Activated CD8-positive, alpha-beta memory T cell treated with anti-CD3 and anti-CD28 coated beads, Interleukin-2, amount 50 U/mL, for 4 hours (primary cell): ENCODE data around the gene RFPL3.
"Not testable (repeated sequence)": the region's sequence is repeated elsewhere in the genome, so short reads cannot be mapped to it uniquely, and the experiment has no call there.

Experiments
- DNase-seq: peaks from one replicate; pipeline ENCODE4 v3.0.0-alpha.2; 2020

The RFPL3 gene

GRCh38 chr22:32357567-32357966 lies at the start of gene RFPL3:
Gene RFPL3 (plus strand): TSS chr22:32357867. CDS start chr22:32358072, 205 bp downstream.
- DNase-seq = not testable (repeated sequence)

- no peak for DNase-seq
Observed at GRCh38 chr22:32308191-32308590, 49.5 kb upstream of the RFPL3 start.

DNA sequence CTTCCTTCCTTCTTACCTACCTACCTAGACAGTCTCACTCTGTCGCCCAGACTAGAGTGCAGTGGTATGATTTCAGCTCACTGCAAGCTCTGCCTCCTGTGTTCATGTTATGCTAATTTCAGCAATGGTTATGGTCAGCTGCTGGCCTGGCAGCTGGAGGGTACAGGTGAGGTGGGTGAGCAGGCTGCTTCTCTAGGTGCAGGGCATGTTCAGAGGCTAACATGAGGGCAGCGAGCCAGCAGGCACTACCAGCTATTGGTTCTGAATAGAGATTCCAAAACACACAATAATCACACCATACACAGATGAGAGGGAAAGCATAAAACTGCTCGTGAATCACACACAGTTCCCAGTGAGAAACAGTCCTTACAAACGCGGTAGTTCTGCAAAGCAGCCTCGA lies 48.7 kb upstream of the RFPL3 start:
- DNase-seq = no peak

DNA sequence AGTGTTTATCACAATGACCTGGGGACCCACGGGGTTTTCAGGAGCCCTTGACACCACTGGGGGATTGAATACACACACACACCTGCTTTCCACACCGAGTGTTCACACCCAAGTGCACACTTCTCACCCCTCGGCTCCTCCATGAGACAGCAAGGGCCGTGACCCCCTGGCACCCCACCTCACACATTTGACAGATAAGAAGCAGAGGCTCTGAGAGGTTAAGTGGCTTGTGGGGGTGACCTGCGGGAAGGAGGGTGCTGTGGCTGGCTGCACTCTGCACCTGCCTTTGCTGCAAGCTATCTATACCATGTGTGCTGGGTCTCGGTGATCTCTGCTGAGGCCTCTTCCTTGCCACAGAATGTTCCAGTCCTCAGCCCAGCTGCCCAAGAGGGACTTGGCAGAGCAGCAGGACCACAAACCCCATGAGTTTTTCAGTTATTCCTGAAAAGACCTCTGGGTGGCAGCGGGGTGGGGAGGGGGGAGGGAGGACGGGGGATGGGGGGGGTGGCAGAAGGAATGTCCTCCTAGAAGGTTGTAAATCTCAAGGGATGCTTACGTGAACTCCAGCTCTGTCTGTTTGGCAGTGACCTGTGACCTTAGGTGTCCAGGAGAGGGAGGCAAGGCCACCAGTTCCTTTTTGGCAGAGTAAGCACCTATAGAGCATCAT lies 47.9 kb upstream of the RFPL3 start:
- no peak for DNase-seq

GRCh38 chr22:32310777-32311176 lies 46.9 kb upstream of the RFPL3 start:
- no peak for DNase-seq

DNA sequence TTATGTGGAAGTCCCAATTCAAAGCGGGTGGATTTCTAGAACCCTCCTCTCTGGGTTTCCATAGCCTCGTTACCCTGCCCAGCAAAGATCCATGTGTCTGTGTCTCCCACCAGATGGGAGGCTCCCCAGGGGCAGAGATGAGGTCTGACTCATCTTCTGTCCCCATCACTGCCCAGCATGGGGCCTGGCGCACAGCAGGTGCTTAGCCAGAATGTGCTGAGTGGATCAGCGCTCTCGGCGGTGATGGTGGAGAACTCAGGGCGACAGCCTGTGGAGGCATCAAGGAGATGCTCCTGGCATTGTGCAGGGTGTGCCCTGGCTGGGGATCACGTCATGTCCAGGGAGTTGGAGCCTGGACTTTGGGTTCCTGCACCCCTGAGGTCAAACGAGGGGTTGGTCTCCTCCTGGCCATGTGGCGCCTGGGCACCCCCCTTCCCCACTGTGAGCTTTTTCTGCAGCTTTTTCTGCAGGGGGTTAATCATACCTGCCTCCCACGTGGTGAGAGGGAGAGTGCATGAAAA lies 46.1 kb upstream of the RFPL3 start:
- no peak for DNase-seq

DNA sequence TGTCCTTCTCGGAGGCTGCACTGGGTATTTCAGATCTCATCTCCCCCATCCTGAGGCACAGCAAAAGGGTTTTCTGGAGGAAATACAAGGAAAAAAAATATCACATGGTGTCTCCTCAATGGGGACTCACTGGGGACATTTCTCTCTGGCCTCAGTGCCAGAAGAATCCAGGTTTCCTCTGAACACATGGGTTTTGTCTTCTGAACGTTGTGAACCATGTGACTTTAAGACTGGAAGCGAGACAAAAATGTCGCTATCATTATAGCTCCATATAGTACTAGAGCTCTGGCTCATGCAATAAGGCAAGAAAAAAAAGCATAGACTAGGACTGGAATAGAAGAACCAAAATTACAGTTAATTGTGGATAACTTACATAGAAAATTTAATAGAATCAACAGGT lies 44.9 kb upstream of the RFPL3 start:
- DNase-seq = no peak

DNA sequence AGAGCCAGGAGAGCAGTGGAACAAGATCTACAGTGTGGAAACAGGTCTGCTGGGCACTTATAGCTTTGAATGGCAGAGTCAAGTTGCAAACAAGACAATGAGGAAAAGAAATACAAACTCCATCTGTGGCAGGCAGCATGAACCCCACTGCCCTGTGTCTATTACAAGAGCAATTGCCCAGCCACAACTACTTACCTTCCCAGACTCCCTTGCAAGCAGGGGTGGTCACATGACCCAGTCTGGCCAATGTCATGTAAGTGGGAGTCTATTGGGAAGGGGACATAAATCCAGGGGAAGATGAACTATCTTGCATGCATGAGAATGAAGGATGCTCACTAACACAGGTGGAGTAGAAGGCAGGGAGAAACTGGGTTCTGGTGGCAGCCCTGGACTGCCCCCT lies 44.1 kb upstream of the RFPL3 start:
- DNase-seq = no peak

- DNase-seq = no peak
Observed at GRCh38 chr22:32317524-32317923, 40.1 kb upstream of the RFPL3 start.

DNA sequence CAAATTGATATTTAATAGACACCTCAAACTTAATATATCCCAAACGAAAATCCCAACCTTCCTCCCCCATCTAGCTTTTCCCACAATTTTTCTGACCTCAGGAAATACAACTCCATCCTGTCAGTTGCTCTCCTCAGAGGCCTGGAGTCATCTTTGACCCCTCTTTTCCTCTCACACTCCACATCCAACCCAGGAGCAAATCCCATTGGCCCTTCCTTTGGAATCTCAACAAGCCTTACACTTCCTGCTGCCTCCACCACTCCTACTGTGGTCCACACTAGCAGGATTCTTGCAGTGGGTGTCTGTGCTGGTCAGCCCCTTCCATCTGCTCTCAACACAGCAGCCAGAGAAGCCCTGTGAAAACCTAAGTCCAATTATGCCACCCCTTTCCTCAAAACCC lies 39.3 kb upstream of the RFPL3 start:
- no peak for DNase-seq

- no peak for DNase-seq
Observed at GRCh38 chr22:32319861-32320406, 37.7 kb upstream of the RFPL3 start.

DNA sequence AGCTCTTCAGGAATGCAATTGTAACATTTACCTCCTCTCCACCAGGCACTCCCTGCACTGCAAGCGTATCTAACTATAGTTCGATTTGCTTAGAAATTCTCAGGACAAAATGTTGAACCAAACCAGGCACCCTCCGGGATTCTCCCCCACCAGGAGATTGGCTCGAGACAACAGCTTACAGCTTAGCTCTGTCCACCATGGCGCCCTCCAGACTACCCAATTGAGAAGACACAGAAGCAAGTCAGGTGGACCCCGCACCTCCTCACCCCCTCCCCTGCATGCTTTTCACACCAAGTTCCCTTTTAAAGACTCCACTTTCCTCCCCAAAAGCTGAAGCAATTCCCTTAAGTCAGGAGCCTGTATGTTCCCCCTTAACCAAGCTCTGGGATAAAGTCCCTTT lies 34.7 kb upstream of the RFPL3 start:
- DNase-seq = no peak

GRCh38 chr22:32323513-32324164 lies 34.0 kb upstream of the RFPL3 start:
- DNase-seq = no peak

DNA sequence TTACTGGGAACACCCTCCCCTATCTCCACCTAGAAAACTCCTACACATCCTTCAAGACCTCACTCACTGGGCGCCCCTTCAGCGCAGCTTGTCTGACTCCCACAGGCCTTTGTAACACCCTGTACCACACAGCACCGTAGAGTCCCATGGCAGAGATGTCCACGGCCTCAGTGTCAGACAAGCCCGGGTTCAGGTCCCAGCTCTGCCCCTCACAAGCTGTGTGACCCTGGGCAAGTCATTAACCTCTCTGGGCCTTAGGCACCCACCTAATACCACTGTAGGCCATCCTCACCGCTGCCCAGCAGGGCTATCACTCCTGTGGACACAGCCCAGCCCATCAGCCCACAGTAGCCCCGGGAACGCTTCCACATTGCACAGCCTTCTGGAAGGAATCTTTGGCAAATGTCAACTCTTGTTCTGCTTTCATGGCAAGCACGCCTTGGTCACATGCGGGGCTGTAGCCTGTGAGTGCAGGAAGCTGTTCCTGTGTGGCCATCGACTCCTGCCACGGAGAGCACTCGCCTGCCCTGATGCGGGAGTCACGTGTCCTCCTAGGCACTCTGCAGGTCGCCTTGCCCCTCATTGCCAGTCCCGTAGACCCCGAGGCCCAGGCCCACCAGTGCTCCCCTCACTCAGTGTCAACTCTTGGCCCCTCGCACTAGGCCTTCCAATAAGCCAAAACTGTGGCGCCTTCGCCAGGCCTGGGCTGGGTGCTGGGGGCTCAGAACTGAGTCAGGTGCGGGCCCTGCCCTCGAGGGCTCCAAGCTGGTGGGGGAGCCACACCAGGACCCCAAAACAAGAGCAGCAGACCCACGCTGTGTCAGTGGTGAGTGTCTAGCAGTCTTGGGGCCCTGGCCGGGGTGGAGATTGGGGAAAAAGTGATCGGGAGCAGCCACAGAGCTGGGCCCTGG lies 32.9 kb upstream of the RFPL3 start:
- DNase-seq = no peak

DNA sequence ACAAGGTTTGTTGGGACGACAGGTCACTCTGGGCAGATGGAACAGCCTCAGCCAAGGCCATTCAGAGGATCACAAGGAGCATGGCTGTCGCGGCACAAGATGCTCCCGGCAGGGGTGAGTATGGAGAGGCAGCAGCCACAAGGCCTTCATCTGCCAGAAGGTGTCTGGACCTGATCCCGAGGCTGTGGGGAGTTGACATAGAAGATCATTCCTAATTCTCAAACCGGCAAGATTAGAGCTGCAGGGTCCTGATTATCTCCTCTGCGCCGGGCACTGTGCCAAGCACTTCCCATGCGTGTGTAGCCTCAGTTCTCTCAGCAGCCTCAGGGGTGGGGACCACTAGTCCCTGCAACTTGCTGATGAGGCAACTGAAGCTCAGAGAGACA lies 32.3 kb upstream of the RFPL3 start:
- no peak for DNase-seq

GRCh38 chr22:32325811-32326237 lies 31.8 kb upstream of the RFPL3 start:
- no peak for DNase-seq

DNA sequence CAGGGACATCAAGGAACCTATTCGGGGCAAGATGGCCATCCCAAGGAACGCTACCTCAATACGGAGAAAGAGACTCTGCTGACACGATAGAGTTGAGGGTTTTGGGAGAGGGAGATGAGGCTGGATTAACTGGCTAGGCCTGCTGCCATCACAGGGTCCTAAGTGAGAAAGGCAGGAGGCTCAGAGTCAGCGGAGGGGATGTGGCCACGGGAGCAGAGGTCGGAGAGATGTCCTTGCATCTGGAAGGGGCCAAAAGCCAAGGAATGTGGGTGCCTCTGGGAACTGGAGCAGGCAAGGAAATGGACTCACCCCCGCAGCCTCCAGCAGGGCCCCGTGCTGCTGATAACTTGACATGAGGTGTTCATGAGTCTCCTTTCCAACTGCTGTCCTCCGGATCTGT lies 31.0 kb upstream of the RFPL3 start:
- DNase-seq = no peak

GRCh38 chr22:32327066-32327465 lies 30.6 kb upstream of the RFPL3 start:
- DNase-seq = no peak

DNA sequence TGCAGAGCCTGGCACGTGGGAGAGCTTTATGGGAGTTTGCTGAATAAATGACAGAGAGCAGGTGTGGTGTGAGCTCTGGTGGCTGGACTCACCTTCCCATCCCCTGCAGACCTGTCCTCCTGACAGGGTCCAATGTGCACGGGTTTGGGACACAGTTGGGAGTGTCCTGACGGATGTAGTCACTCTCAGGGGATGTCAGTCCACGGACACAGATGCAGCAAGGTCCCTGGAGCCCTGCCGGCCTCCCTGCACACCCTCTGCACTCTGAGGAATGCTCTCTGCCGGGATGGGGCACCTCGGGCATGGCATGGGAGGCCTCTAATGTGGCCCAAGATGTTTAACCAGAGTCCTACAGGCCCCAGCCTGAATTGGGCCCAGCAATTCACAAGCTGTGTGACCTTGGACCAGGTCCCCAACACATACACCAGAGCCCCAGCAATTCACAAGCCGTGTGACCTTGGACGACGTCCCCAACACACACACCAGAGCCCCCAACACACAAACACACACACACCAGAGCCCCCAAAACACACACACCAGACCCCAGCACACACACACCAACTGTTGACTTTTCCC lies 30.0 kb upstream of the RFPL3 start:
- no peak for DNase-seq

GRCh38 chr22:32328306-32329201 lies 29.1 kb upstream of the RFPL3 start:
- no peak for DNase-seq

DNA sequence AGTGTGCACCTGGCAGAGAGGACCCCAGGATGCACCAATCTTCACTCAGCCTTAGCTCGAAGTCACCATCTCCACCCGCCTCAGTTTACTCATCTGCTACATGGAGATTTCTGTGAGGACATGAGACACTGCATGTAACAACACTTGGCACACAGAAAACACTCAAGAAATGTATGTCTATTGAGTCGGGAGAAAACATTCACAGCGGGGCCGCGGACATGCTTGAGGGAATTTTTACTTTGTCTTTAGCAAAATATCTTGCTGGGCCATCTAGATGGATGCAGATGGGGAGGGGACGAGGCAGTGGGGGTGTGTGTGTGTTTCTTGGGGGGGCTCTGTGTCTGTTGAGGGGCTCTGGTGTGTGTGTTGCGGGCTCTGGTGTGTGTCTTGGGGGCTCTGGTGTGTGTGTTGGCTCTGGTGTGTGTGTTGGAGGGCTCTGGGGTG lies 28.4 kb upstream of the RFPL3 start:
- no peak for DNase-seq
